Measurements from ENCODE around the gene KCTD15. TPM values are rescaled to one million over a fixed set of nuclear protein-coding genes. Genes with fewer than 3 reads are reported as not detected.

The KCTD15 gene
- total RNA-seq, 6 donors from 2014 or later, result 13.4 to 98.1 (median 30.5) TPM

- no peaks in the 10 kb centered on the region for H3K27me3 ChIP-seq
- WGBS, 2 donors, result 81 to 90% methylated on average over 7 to 9 of the region's 9 CpGs
- DNase-seq (no peak), ATAC-seq (ENCODE audit: low FRiP score in 2 of 2) (no peak)
- H3K36me3 ChIP-seq, result peaks cover 0 to 71% (median 12%) of the 10 kb centered on the region in 4 donors
- peaks cover 0 to 22% (median 16%) of the 10 kb centered on the region in 4 donors for H3K4me1 ChIP-seq
- H3K4me3 ChIP-seq, result no peak overlapping the region
- H3K27ac ChIP-seq, result no peak overlapping the region
- TF ChIP-seq, protein P1, sequence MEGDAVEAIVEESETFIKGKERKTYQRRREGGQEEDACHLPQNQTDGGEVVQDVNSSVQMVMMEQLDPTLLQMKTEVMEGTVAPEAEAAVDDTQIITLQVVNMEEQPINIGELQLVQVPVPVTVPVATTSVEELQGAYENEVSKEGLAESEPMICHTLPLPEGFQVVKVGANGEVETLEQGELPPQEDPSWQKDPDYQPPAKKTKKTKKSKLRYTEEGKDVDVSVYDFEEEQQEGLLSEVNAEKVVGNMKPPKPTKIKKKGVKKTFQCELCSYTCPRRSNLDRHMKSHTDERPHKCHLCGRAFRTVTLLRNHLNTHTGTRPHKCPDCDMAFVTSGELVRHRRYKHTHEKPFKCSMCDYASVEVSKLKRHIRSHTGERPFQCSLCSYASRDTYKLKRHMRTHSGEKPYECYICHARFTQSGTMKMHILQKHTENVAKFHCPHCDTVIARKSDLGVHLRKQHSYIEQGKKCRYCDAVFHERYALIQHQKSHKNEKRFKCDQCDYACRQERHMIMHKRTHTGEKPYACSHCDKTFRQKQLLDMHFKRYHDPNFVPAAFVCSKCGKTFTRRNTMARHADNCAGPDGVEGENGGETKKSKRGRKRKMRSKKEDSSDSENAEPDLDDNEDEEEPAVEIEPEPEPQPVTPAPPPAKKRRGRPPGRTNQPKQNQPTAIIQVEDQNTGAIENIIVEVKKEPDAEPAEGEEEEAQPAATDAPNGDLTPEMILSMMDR (IDR thresholded peaks at IDR 0.05), result no peak
- TF ChIP-seq POLR2A (IDR thresholded peaks at IDR 0.05) (no peak), EP300 (IDR thresholded peaks at IDR 0.05) (no peak), POLR2AphosphoS5 (IDR thresholded peaks at IDR 0.05) (no peak)
- H3K9me3 ChIP-seq, result no peaks in the 10 kb centered on the region
Observed at GRCh38 chr19:33805840-33806433, 9.3 kb downstream of the KCTD15 start.

- Histone ChIP-seq H3K27me3 (no peaks in the 10 kb centered on the region), H3K36me3 (peaks cover 0 to 71% (median 11%) of the 10 kb centered on the region in 4 donors), H3K4me1 (peaks cover 0 to 22% (median 16%) of the 10 kb centered on the region in 4 donors), H3K27ac (no peak overlapping the region), H3K4me3 (no peak overlapping the region), H3K9me3 (no peaks in the 10 kb centered on the region)
- no peak for ATAC-seq (ENCODE audit: low FRiP score in 2 of 2)
- no peak for DNase-seq
- WGBS, 2 donors, result 68 to 83% methylated on average over 5 to 8 of the region's 8 CpGs
- no peak for TF ChIP-seq POLR2A (IDR thresholded peaks at IDR 0.05)
- TF ChIP-seq POLR2AphosphoS5 (IDR thresholded peaks at IDR 0.05), result no peak
- TF ChIP-seq EP300 (IDR thresholded peaks at IDR 0.05), result no peak
- TF ChIP-seq, protein P1 (IDR thresholded peaks at IDR 0.05), result no peak
Observed at GRCh38 chr19:33806434-33806881, 9.8 kb downstream of the KCTD15 start.

GRCh38 chr19:33808399-33808798, 11.7 kb downstream of the KCTD15 start:
- Histone ChIP-seq H3K4me1 (peaks cover 0 to 22% (median 16%) of the 10 kb centered on the region in 4 donors), H3K4me3 (no peak overlapping the region), H3K27me3 (no peaks in the 10 kb centered on the region), H3K36me3 (peaks cover 0 to 72% (median 19%) of the 10 kb centered on the region in 4 donors), H3K27ac (no peak overlapping the region), H3K9me3 (no peaks in the 10 kb centered on the region)
- TF ChIP-seq EP300 (IDR thresholded peaks at IDR 0.05), result no peak
- TF ChIP-seq, protein P1 (IDR thresholded peaks at IDR 0.05), result no peak
- TF ChIP-seq POLR2A (IDR thresholded peaks at IDR 0.05), result no peak
- ATAC-seq (ENCODE audit: low FRiP score in 2 of 2) (no peak), DNase-seq (no peak)
- WGBS, 2 donors, result 93 to 95% methylated on average over 1 of the region's 1 CpG

- TF ChIP-seq POLR2A (IDR thresholded peaks at IDR 0.05) (no peak), POLR2AphosphoS5 (IDR thresholded peaks at IDR 0.05) (no peak), EP300 (IDR thresholded peaks at IDR 0.05) (no peak)
- TF ChIP-seq, protein P1 (IDR thresholded peaks at IDR 0.05), result no peak
- ATAC-seq (ENCODE audit: low FRiP score in 2 of 2), result peak in 1 of 2 donors; percentile 30
- H3K9me3 ChIP-seq, result no peaks in the 10 kb centered on the region
- H3K4me3 ChIP-seq, result no peak overlapping the region
- H3K27me3 ChIP-seq, result no peaks in the 10 kb centered on the region
- DNase-seq, result no peak
- WGBS, 2 donors, result 83 to 87% methylated on average over 6 of the region's 6 CpGs
- peaks cover 0 to 20% (median 14%) of the 10 kb centered on the region in 4 donors for H3K4me1 ChIP-seq
- H3K27ac ChIP-seq, result no peak overlapping the region
- peaks cover 0 to 58% (median 16%) of the 10 kb centered on the region in 4 donors for H3K36me3 ChIP-seq
Observed at GRCh38 chr19:33809960-33810359, 13.3 kb downstream of the KCTD15 start.

- no peak for ATAC-seq (ENCODE audit: low FRiP score in 2 of 2)
- 92 to 95% methylated on average over 11 of the region's 11 CpGs for WGBS, 2 donors
- H3K9me3 ChIP-seq, result no peaks in the 10 kb centered on the region
- H3K27ac ChIP-seq, result no peak overlapping the region
- H3K4me1 ChIP-seq, result peaks cover 0 to 22% (median 11%) of the 10 kb centered on the region in 4 donors
- TF ChIP-seq, protein P1 (IDR thresholded peaks at IDR 0.05), result no peak
- no peak for TF ChIP-seq POLR2A (IDR thresholded peaks at IDR 0.05)
- no peak for TF ChIP-seq POLR2AphosphoS5 (IDR thresholded peaks at IDR 0.05)
- no peak for TF ChIP-seq EP300 (IDR thresholded peaks at IDR 0.05)
- no peaks in the 10 kb centered on the region for H3K27me3 ChIP-seq
- no peak for DNase-seq
- H3K4me3 ChIP-seq, result no peak overlapping the region
- H3K36me3 ChIP-seq, result peaks cover 0 to 49% (median 13%) of the 10 kb centered on the region in 4 donors
Observed at GRCh38 chr19:33810821-33811220, 14.2 kb downstream of the KCTD15 start.

All from upper lobe of left lung (tissue), 6 donors.